Rectal smooth muscle tissue (tissue), 1 donor: ENCODE data around the gene TLCD2.

Source experiments
- H3K27ac ChIP-seq: one replicate; pipeline ENCODE4 v1.7.0; 2013; ENCODE audit warnings: low read depth, low read length, inconsistent platforms
- H3K27me3 ChIP-seq: one replicate; pipeline ENCODE4 v1.7.0; 2013; ENCODE audit warnings: low read length; ENCODE audit not compliant: control insufficient read depth, insufficient read depth
- H3K36me3 ChIP-seq: one replicate; pipeline ENCODE4 v1.7.0; 2013; ENCODE audit warnings: low read length; ENCODE audit not compliant: control insufficient read depth, insufficient read depth
- H3K4me1 ChIP-seq: one replicate; pipeline ENCODE4 v1.7.0; 2013; ENCODE audit warnings: low read length; ENCODE audit not compliant: control insufficient read depth, insufficient read depth
- H3K4me3 ChIP-seq: one replicate; pipeline ENCODE4 v1.7.0; 2013; ENCODE audit warnings: low read length
- H3K9ac ChIP-seq: one replicate; pipeline ENCODE4 v1.7.0; 2013; ENCODE audit warnings: low read length

The TLCD2 gene

DNA sequence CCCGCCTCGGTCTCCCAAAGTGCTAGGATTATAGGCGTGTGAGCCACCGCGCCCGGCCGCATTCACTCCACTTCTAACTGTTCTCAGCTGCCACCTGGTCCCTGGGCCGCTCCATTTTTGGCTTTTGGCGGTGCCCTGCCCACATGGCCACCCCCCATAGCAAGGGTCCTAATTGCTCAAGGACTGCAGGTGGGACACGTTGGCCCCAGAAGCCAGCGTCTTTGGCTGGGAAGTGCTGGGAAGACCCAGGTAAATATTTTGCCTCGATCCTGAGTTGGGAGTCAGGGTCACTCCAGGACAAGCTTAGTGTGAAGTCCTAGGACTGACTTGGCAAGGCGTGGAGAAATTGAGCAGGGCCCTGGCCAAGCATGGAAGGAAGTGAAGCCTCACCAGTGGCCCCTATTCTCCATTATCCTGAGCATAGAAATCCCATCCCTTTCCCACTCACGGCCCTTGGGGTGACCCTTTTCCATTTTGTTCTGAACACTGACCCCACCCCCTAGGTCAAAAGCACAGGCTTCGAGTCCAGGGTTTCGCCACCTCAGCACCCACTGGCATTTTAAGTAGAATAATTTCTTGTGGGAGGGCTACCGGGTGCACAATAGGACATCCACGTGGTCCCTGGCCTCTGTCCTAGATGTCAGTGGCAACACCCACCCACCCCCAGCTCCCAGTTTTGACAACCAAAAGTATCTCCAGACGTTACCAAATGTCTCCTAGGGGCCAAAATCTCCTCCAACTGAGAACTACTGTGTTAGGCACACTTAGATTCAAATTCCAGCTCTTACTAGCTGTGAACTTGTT, 8.4 kb upstream of the TLCD2 start:
- Histone ChIP-seq H3K4me3 (no peak overlapping the region), H3K4me1 (peaks cover 24% of the 10 kb centered on the region), H3K9ac (no peak overlapping the region)

DNA sequence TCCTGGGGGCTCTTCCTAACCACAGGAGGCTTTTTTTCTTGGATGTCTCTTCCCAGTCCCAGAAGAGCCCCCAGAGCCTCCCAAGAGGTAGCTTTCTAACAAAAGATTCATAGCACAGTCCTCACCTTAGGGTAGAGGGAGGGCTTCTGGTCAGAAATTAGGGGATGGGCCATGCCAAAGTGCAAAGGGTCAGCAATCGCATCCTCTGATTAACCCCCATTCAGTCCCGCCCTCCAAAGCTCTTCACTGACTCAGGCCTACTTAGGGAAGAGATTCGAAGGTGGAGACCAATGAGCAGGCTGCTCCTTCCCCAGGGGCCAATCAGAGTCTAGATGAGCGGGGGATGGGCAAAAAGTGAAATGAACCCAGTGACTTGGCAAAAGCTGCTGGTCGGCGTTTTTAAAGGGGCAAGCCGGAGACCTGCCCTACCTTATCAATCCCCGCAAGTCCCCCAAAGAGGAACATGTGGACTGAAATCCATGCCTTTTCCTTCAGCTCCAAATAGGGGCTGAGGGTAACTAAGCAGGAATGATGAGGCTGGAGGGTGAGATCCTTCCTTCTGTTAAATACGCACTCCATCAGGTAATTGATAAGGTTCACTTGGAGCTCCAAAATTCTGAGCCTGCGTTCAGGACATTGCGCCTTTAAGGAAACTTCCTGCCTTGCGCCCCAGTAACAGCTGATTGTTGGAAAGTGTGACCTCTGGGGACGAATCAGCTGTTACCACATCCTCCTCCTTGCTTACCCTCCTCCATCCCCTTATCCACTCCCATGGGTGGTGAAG, 6.9 kb upstream of the TLCD2 start:
- no peaks in the 10 kb centered on the region for H3K27me3 ChIP-seq
- peak overlapping the region; percentile 89 for H3K9ac ChIP-seq
- H3K4me3 ChIP-seq, result peak overlapping the region; percentile 73
- peaks cover 28% of the 10 kb centered on the region for H3K4me1 ChIP-seq
- H3K27ac ChIP-seq, result peak overlapping the region; percentile 98
- H3K36me3 ChIP-seq, result peaks cover 13% of the 10 kb centered on the region

More for the DNA sequence above, 8.4 kb upstream of the TLCD2 start:
- Histone ChIP-seq H3K27ac (no peak overlapping the region), H3K27me3 (no peaks in the 10 kb centered on the region), H3K36me3 (peaks cover 4% of the 10 kb centered on the region)

DNA sequence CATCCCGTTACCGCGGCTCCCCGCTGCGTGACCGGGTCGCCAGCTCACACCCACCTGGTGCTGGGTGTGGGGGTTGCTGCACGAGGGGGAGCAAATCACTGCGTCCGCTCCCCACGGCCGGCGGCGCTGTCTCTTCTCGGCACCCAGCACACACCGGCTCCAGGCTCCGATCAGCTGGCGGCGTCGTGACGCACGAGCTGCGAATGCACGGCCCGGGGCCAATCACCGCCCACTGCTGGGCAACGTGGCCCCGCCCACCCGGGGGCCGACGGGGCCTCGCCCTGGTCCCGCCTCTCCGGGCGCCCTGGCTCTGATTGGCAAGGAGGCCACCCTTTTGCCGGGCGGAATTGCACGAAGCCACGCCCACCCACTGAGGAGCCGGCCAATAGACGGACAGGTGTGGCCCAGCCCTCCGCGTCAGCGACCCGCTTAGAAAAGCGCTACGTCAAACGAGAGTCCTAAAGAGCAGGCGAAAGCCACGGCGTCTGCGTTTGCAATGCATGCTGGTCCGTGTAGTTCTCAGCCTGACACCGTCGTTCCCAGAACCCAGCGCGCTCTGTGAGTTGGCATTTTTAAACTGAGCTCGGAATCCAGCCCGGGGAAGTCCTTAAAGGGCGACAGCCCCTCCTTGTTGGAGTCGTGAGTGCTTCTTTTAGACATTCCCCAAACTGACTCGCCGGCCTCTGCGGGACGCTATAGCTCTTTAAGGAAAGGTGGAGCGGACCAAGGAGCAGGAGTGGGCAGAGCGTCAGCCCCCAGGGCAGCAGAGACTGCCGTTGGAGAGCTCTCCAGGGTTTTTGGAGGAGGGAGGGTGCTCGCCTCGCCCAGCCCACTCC, 6.1 kb upstream of the TLCD2 start:
- Histone ChIP-seq H3K27me3 (no peaks in the 10 kb centered on the region), H3K36me3 (peaks cover 13% of the 10 kb centered on the region), H3K4me3 (peak overlapping the region; percentile 77), H3K4me1 (peaks cover 28% of the 10 kb centered on the region), H3K9ac (peak overlapping the region; percentile 89), H3K27ac (peak overlapping the region; percentile 99)

DNA sequence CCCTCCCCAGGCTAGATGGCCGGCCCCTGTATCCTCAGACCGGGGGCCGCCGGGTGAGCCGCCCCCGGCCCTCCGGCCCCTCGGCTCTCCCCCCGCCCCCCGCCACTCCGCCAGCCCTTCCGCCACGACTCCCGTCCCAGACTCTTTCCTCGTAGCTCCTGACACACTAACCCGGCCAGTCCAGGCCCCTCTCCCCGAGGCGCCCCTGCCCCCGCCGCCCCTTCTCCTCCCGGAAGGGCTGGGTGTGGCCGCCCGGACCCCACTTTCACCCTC, 5.6 kb upstream of the TLCD2 start:
- Histone ChIP-seq H3K27me3 (no peaks in the 10 kb centered on the region), H3K4me3 (peak overlapping the region; percentile 77), H3K4me1 (peaks cover 26% of the 10 kb centered on the region), H3K9ac (peak overlapping the region; percentile 83), H3K27ac (peak overlapping the region; percentile 99), H3K36me3 (peaks cover 13% of the 10 kb centered on the region)

DNA sequence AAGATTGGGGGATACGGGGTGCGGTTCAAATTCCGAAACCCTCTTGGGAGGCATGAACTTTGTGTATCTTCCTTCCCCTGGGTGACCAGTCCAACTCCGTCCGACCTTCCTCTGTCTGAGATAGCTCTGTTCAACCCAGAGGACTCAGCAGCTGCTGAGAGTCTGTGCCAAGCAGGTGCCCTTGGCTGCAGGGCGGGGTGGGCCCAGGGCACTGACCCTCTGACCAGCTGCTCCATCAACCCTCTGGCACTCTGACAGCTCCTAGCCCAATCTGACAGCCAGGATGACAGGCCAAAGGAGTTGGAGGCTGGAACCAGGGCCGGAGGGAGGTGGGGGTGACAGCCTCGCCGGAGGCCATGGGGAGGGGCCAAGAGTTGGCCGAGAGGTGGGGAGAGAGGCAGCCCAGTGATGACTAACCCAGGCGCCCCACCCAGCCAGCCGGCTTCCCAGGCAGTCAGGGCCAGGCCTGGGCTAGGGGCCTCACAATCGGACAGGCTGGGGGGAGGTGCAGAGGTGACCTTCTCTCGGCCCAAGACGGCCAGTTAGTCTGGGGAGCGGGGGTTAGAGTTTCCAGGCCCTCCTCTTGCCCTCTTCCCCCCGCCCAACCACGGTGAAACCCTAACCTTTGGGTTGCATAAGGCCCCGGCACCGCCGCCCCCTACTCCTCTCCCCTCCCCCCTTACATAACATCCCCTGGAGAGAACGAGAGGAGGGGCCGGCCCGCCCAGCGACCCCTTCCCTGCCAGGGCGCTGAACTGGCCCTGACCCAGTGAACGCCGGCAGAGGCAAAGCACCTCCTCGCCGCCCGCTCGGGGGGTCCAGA, 5.0 kb upstream of the TLCD2 start:
- H3K4me1 ChIP-seq, result peaks cover 24% of the 10 kb centered on the region
- H3K36me3 ChIP-seq, result peaks cover 13% of the 10 kb centered on the region
- no peaks in the 10 kb centered on the region for H3K27me3 ChIP-seq
- peak overlapping the region; percentile 77 for H3K4me3 ChIP-seq
- peak overlapping the region; percentile 99 for H3K27ac ChIP-seq
- peak overlapping the region; percentile 83 for H3K9ac ChIP-seq

DNA sequence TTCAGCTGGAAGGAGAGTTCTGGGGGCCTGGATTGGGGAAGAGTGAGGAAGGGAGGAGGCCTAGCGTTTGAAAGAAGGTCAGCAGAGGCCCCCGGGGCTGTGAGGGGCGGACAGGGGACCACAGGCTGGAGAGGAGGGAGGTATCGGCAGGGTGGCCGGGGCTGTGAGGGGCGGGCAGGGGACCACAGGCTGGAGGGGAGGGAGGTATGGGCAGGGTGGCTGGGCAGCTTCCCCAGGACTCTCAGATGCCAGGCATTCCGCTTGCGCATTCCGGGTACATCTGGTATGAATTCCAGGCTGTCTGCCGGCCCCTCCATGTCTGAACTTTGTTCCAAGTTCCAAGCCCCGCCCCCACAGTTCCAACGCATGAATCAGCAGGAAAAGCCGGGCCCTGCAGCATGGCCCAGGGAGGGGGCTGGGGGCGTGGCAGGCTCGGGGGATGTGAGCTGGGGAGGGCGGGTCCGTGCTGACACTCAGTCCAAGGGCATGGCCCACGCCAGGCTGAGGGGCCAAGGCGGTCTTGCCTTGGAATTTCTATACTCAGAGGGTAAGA, 4.3 kb upstream of the TLCD2 start:
- Histone ChIP-seq H3K4me3 (peak overlapping the region; percentile 77), H3K27ac (peak overlapping the region; percentile 99), H3K4me1 (peaks cover 24% of the 10 kb centered on the region), H3K27me3 (no peaks in the 10 kb centered on the region), H3K36me3 (peaks cover 13% of the 10 kb centered on the region), H3K9ac (peak overlapping the region; percentile 83)

DNA sequence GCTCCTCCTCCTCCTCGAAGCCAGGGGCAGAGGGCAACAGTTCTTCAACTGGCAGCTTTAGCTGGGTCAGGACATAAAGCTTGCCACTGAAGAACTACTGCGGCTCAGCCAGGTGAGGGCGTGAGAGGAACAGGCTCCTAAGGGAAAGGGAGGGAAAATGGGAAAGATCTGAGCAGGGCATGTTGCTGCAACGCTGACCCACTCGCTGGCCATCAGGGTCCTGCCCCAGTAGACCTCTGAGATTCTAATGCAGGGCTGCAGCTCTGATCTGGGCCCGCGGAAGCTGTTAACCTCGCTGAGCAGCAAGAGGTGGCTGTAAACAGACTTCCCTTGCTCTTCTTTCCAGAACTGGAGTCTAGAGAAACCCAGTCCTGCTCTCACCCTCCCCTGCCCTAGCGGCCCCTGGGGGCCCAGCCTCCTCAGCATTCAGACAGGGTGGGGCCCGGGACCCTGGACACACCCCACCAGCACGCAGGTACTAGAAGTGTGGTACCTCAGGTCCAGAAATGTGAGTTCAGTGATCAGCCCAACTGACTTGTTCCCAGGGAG, 3.8 kb upstream of the TLCD2 start:
- peak overlapping the region; percentile 85 for H3K27ac ChIP-seq
- peaks cover 24% of the 10 kb centered on the region for H3K4me1 ChIP-seq
- H3K36me3 ChIP-seq, result peaks cover 13% of the 10 kb centered on the region
- peak overlapping the region; percentile 61 for H3K4me3 ChIP-seq
- H3K9ac ChIP-seq, result peak overlapping the region; percentile 10
- no peaks in the 10 kb centered on the region for H3K27me3 ChIP-seq

DNA sequence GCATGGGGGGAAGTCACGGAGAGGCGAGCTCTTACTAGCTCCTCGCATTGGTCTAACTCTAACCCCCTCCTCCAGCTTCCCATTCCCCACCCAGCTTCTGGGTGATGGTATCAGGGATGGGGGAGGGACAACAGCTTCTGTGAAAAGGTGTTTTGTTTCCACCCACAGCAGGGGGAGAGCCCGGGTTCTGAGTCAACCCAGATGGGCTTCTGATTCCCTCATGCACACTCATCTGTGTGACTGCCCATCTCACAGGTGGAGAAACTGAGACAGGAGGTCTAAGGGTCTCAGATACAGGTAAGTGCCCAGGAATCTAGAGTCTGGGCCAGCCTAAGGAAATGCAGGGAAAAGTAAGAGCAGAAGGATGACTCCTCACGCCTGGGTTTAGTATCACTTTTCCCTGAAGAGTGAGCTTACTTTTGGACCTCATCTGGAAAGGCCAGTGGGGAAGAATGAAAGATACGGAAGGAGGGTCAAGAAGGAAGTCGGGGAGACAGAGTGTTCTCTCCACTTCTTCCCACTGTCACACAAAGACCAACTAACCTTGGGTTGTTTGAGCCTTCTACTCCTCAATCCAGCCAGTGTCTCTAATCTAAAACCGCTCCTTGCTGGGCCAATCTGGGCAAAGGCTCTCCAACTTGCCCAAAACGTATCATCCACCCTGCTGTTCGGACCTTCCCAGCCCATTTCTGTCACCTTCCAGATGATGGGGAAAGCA, 3.1 kb upstream of the TLCD2 start:
- no peaks in the 10 kb centered on the region for H3K27me3 ChIP-seq
- H3K4me3 ChIP-seq, result peak overlapping the region; percentile 61
- no peak overlapping the region for H3K9ac ChIP-seq
- H3K4me1 ChIP-seq, result peaks cover 22% of the 10 kb centered on the region
- peaks cover 13% of the 10 kb centered on the region for H3K36me3 ChIP-seq
- peak overlapping the region; percentile 85 for H3K27ac ChIP-seq

DNA sequence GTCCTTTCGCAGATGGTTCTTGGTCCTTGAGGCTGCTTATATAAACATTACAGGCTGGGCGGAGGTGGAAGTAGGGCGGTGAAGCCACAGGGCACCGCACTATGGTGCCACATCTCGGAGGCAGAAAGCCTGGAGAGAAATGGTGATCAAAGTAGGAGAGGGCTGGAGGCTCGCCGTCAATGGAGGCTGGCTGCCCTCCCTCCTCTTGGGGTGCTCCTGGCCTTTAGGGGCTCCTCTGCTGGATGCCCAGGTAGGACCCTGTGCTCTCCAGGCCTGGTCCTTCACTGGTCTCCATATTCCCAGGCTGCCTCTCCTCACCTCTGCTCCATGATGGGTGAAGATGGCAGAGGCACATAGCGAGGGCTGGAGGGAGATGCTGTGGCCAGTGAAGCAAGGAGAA, 2.1 kb upstream of the TLCD2 start:
- H3K36me3 ChIP-seq, result peaks cover 13% of the 10 kb centered on the region
- H3K27me3 ChIP-seq, result no peaks in the 10 kb centered on the region
- peaks cover 17% of the 10 kb centered on the region for H3K4me1 ChIP-seq
- H3K27ac ChIP-seq, result no peak overlapping the region
- H3K4me3 ChIP-seq, result no peak overlapping the region
- H3K9ac ChIP-seq, result no peak overlapping the region

DNA sequence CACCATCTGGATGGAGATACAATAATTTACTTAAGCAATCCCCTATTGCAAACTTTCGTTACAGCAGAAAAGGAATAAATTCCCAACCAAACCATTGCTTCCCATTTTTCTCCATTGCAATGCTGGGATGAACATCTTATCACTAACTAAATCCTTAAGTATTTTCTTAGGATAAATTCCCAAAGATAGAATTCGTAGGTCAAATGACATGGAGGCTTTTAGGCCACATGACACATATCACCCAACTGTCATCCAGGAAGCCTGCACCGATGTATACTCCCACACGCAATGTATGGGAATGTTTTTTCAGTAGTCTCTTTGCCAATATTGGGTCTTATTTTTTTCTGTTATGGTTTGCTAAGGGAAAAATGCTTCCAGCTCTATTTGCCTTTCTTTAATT, 1.6 kb upstream of the TLCD2 start:
- no peaks in the 10 kb centered on the region for H3K27me3 ChIP-seq
- H3K36me3 ChIP-seq, result peaks cover 13% of the 10 kb centered on the region
- no peak overlapping the region for H3K4me3 ChIP-seq
- no peak overlapping the region for H3K9ac ChIP-seq
- no peak overlapping the region for H3K27ac ChIP-seq
- H3K4me1 ChIP-seq, result peaks cover 15% of the 10 kb centered on the region
